Retina (tissue), 1 donor: Measurements from ENCODE around the gene ATPAF1.
"Not testable (repeated sequence)": the region's sequence is repeated elsewhere in the genome, so short reads cannot be mapped to it uniquely, and the experiment has no call there.

Experiments
- DNase-seq: peaks from one replicate; pipeline ENCODE4 v3.0.0-alpha.2; 2016

ATPAF1 gene

GRCh38 chr1:46667782-46668760 lies at the start of gene ATPAF1:
Gene ATPAF1 (minus strand): TSS chr1:46668364. CDS start chr1:46668322, 42 bp downstream.
- peak; percentile 79 for DNase-seq

- no peak for DNase-seq
These were observed 49.5 kb upstream of the ATPAF1 start for GRCh38 chr1:46717654-46718053.

DNA sequence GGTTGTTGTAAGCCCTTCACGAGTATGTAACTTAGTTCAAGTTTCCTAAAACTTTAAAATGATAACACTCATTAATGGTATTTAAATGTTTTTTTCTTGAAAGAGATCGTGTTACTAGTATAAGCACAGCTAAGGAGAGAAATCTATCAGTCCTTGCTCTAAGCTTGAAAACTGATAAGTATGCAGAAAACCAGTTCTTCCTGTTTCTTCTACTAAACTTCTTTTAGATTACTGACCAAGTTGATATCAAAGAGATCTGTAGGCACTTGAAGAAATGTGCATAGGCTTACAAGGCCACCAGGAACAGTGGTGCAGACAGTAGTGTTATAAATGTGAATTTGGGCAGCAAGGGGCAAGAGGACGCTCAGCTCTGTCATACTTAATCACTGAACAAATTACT lies 46.8 kb upstream of the ATPAF1 start:
- no peak for DNase-seq

- no peak for DNase-seq
These were observed 40.0 kb upstream of the ATPAF1 start for GRCh38 chr1:46708121-46708520.

GRCh38 chr1:46705408-46705807 lies 37.2 kb upstream of the ATPAF1 start:
- no peak for DNase-seq

GRCh38 chr1:46703927-46704641 lies 35.9 kb upstream of the ATPAF1 start:
- DNase-seq, result no peak

DNA sequence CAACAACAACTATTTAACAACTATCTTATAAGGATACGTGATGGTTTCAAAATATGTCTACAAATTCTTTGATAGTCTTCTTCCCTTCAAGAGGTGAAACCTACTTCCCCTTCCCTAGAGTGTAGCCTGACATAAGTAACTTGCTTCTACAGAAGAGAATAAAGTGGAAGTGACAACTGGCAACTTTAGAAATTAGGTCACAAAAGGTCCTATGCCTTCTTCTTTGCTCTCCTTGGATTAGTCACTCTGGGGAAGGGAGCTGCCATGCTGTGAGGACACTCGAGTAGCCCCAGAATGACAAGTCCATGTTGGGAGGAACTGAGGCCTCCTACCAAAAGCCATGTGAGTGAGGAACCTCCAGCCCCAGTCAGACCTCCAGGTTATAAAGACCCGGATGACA lies 31.5 kb upstream of the ATPAF1 start:
- DNase-seq, result no peak

DNA sequence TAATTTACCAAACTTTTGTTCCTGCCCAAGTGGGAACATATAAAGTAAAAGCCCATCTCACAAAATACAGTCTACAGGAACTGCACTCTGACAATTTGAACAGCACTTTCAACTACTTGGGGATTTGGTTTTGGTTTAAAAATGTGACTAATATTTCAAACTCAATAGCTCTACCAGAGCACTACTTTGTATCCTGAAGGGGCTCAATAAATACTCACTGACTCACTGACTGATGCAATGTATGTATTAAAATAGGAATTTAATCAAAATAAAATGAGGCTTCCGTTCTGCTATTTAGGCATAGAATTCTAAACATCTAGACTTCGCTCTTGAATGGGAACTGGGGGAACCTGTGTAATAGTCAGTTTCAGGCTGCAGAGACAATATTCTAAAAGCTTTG lies 28.9 kb upstream of the ATPAF1 start:
- no peak for DNase-seq

GRCh38 chr1:46694676-46695075 lies 26.5 kb upstream of the ATPAF1 start:
- DNase-seq, result not testable (repeated sequence)

DNA sequence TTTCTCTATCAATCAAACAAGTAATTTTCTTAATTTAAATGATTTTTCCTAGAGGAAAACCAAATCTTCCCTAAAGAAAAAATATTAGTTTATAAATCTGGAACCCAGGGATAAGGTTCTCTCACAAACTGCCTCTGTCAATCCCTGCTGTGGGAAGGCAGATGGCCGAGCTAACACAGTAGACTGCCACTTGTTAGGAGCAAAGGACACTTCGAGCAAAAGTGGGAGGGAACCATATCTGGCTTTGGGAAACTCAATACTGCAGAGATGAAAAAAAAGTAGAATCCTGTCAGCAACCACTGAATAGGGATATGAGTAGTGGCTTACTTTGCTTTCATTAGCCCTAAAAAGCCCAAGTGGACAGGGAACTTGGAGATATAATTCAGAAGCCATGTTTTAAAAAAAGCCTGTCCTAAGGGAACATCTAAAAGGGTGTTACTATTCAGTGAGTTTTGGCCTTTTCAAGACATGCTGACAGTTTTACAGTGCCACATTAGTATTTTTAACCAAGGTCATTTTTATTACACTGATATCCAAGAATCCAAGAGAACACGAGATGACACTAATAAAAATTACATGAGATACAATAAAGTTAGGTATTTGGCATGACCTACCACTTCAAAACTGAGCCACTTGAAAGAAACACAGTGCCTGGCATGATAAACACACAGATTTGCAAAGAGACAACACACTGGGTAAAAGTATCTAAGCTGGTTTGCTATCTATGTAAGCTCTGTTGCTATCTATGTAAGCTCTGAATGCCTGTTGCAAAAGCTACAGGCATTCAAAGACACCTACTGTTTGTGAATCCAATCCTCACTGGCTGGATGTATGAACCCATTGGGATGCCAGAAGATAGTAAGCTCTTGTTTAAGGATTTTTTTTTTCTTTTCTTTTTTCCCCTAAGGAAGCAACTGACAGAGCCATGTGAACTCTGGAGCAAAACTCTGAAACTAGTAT lies 24.9 kb upstream of the ATPAF1 start:
- no peak for DNase-seq

GRCh38 chr1:46691997-46692790 lies 24.0 kb upstream of the ATPAF1 start:
- no peak for DNase-seq

DNA sequence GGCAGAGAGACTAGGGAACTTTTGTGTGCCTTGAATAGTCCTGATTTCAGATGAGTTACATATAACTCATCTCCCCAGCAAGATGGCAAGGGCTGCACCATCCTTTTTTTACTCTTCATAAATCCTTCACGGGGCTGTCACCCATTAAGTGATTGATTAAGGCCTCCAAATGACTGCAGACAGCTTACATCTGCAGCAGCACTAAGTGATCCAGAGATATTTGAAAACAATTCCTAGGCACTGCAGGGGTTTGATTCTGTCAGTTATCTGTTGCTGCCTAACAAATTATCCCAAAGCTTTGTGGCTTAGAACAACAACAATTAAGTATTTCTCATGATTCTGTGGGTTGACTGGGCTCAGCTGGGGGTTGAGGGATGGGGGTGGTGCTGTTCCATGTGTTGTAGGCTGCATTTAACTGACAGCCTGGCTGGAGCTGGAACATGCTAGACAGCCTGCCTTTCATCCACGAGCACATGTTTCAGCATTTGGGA lies 22.8 kb upstream of the ATPAF1 start:
- DNase-seq, result no peak

GRCh38 chr1:46689897-46690296 lies 21.7 kb upstream of the ATPAF1 start:
- no peak for DNase-seq

- DNase-seq, result no peak
These were observed 21.2 kb upstream of the ATPAF1 start for GRCh38 chr1:46689356-46689755.

GRCh38 chr1:46687921-46688509 lies 19.9 kb upstream of the ATPAF1 start:
- no peak for DNase-seq

- DNase-seq, result no peak
These were observed 19.0 kb upstream of the ATPAF1 start for GRCh38 chr1:46687093-46687659.

- no peak for DNase-seq
These were observed 18.1 kb upstream of the ATPAF1 start for GRCh38 chr1:46686255-46686654.

DNA sequence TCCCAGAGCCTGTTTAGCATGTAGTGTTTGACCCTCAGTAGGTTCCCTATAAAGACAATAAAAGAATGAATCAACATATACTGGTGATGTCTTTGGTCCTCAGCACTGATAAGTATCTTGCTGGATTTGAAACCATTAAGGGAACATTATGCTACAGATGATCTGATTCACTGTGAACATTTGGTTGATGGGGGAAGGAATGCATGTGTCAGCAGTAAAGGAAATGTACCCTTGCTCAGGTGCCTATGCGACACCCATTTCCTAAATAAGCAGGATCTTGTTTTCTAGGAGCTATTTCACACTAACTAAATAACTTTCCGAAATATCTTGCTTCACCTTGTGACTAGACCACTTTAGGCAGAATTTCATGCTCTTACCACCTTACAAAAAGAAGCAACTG lies 16.5 kb upstream of the ATPAF1 start:
- DNase-seq, result no peak

GRCh38 chr1:46682064-46682463 lies 13.9 kb upstream of the ATPAF1 start:
- DNase-seq, result no peak

DNA sequence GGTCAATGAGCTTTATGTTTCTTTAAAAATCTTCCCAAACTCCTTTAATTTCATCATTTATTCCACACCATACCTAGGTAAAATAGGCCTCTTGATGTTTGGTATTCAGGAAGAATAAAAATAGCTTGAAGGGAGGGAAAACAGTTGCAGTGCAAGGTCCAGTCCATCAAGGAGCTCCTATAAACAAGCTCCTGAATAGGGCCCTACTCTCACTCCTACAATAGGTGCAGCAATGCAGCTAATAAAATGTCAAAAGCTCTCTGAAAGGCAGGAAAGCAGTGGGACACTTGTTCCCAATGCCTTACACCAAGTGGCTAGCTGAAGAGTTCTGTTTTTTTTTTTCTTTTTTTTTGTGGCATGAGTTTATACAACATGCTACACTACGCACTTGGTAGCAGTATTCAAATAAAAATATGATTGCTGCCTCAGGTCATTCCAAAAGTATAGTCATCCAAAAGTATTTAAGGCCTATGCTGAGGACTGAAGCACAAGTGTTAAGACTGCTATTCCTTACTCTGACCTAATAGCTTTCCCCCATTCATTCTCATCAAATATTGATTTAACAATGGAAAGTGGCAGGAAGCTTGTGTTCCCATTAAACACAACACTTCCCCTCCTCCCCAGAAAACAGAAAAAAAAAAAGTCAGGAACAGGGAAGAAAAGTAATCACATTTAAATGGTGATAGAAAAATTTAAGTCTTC lies 13.3 kb upstream of the ATPAF1 start:
- DNase-seq, result no peak
